Activated CD8-positive, alpha-beta T cell treated with anti-CD3 and anti-CD28 coated beads, Interleukin-2, amount 10 ng/mL, durations not matched to agents 7 days and 5 days (primary cell): ENCODE data around the gene ZNF586. TPM values are rescaled to one million over a fixed set of nuclear protein-coding genes. Genes with fewer than 3 reads are reported as not detected.
"Not testable (repeated sequence)": the region's sequence is repeated elsewhere in the genome, so short reads cannot be mapped to it uniquely, and the experiment has no call there.

ENCODE experiments used
- ATAC-seq: fragments of 150-1000 bp; cut with Tn5 transposase; one replicate; pipeline ENCODE4 v1.10.0; 2021; ENCODE audit warnings: moderate library complexity
- CTCF ChIA-PET: fragments of 350-600 bp; sonication (Branson Sonifier 250); formaldehyde crosslinking; loops from one replicate; lab custom pipeline; 2021; ENCODE audit warnings: antibody characterized with exemption; lab: Charles Lee
- POLR2A ChIA-PET: fragments of 350-600 bp; sonication (Branson Sonifier 250); formaldehyde crosslinking; loops from one replicate; lab custom pipeline; 2021; ENCODE audit warnings: antibody characterized with exemption; lab: Charles Lee
- DNase-seq: peaks from one replicate; pipeline ENCODE4 v3.0.0-alpha.2; 2020
- H3K27ac Mint-ChIP-seq: one replicate; pipeline ENCODE4 v1.8.0; 2021; ENCODE audit warnings: mild to moderate bottlenecking, mixed read lengths
- H3K27me3 Mint-ChIP-seq: one replicate; pipeline ENCODE4 v1.8.0; 2021; ENCODE audit warnings: low read depth, mixed read lengths
- H3K36me3 Mint-ChIP-seq: one replicate; pipeline ENCODE4 v1.8.0; 2021; ENCODE audit warnings: low read depth, mixed read lengths
- H3K4me1 Mint-ChIP-seq: one replicate; pipeline ENCODE4 v1.8.0; 2021; ENCODE audit warnings: low read depth, mixed read lengths
- H3K4me3 Mint-ChIP-seq: one replicate; pipeline ENCODE4 v1.8.0; 2021; ENCODE audit warnings: mild to moderate bottlenecking, mixed read lengths
- H3K9me3 Mint-ChIP-seq: one replicate; pipeline ENCODE4 v1.8.0; 2022; ENCODE audit warnings: mixed read lengths; ENCODE audit not compliant: insufficient read depth
- total RNA-seq, 2 experiments: library from RNA; stranded (reverse); gene quantifications; one replicate each; pipeline ENCODE4 v1.2.3, GENCODE V29; 2021

ZNF586 gene
- total RNA-seq, 2 experiments from 2014 or later, result 21.3 to 25.3 TPM

- DNase-seq (no peak), ATAC-seq (no peak)
- ChIA-PET POLR2A (no interaction called here), CTCF (interaction anchor here (0.6 kb wide), 1 partner anchor 121 kb away, joined by 3 read pairs; the partner anchor contains the start of gene ZNF551)
- Mint-ChIP-seq H3K4me1 (peaks cover 37% of the 10 kb centered on the region), H3K9me3 (no peaks in the 10 kb centered on the region), H3K36me3 (peaks cover 49% of the 10 kb centered on the region), H3K4me3 (no peak overlapping the region), H3K27ac (peak overlapping the region; percentile 21), H3K27me3 (no peaks in the 10 kb centered on the region)
Observed at GRCh38 chr19:57802269-57802668, 32.8 kb downstream of the ZNF586 start.

- no peak for ATAC-seq
- ChIA-PET CTCF (no interaction called here), POLR2A (interaction anchor here (1.0 kb wide), 1 partner anchor 16 kb away, joined by 3 read pairs; no protein-coding TSS in a partner anchor)
- Mint-ChIP-seq H3K4me3 (peak overlapping the region; percentile 71), H3K27ac (peak overlapping the region; percentile 77), H3K36me3 (peaks cover 56% of the 10 kb centered on the region), H3K27me3 (no peaks in the 10 kb centered on the region), H3K4me1 (peaks cover 34% of the 10 kb centered on the region), H3K9me3 (no peaks in the 10 kb centered on the region)
- DNase-seq, result no peak
Observed at GRCh38 chr19:57803265-57803593, 33.8 kb downstream of the ZNF586 start.

GRCh38 chr19:57803594-57804325 is 34.3 kb downstream of the ZNF586 start:
- ATAC-seq (peak; percentile 51), DNase-seq (peak; percentile 35)
- peak overlapping the region; percentile 77 for H3K27ac Mint-ChIP-seq

GRCh38 chr19:57807541-57807940 is 38.1 kb downstream of the ZNF586 start:
- H3K27ac Mint-ChIP-seq, result peak overlapping the region; percentile 4

More at GRCh38 chr19:57803594-57804325, 34.3 kb downstream of the ZNF586 start:
- ChIA-PET CTCF (no interaction called here), POLR2A (interaction anchor here (0.6 to 1.0 kb wide), 3 partner anchors 15 to 72 kb away, joined by 3 read pairs; no protein-coding TSS in a partner anchor)
- peaks cover 61% of the 10 kb centered on the region for H3K36me3 Mint-ChIP-seq
- peak overlapping the region; percentile 71 for H3K4me3 Mint-ChIP-seq
- H3K4me1 Mint-ChIP-seq, result peaks cover 29% of the 10 kb centered on the region
- no peaks in the 10 kb centered on the region for H3K9me3 Mint-ChIP-seq
- H3K27me3 Mint-ChIP-seq, result no peaks in the 10 kb centered on the region

GRCh38 chr19:57810410-57811295 is 41.2 kb downstream of the ZNF586 start:
- peaks cover 61% of the 10 kb centered on the region for H3K36me3 Mint-ChIP-seq
- POLR2A ChIA-PET, DNase-seq, CTCF ChIA-PET, H3K27me3 Mint-ChIP-seq, H3K9me3 Mint-ChIP-seq, ATAC-seq, H3K27ac Mint-ChIP-seq, H3K4me3 Mint-ChIP-seq: not testable (repeated sequence)
- peaks cover 39% of the 10 kb centered on the region for H3K4me1 Mint-ChIP-seq

More at GRCh38 chr19:57807541-57807940, 38.1 kb downstream of the ZNF586 start:
- Mint-ChIP-seq H3K27me3 (no peaks in the 10 kb centered on the region), H3K4me1 (peaks cover 28% of the 10 kb centered on the region), H3K4me3 (no peak overlapping the region), H3K9me3 (no peaks in the 10 kb centered on the region), H3K36me3 (peaks cover 72% of the 10 kb centered on the region)
- ATAC-seq (no peak), DNase-seq (no peak)
- CTCF ChIA-PET, result no interaction called here
- POLR2A ChIA-PET, result interaction anchor here (1.1 kb wide), 1 partner anchor 208 kb away, joined by 4 read pairs; the partner anchor contains the start of gene ZNF530

- Mint-ChIP-seq H3K27ac (peak overlapping the region; percentile 77), H3K27me3 (no peaks in the 10 kb centered on the region), H3K36me3 (peaks cover 50% of the 10 kb centered on the region), H3K4me3 (no peak overlapping the region), H3K4me1 (peaks cover 46% of the 10 kb centered on the region), H3K9me3 (no peaks in the 10 kb centered on the region)
- ChIA-PET CTCF (no interaction called here), POLR2A (no interaction called here)
- DNase-seq (no peak), ATAC-seq (no peak)
Observed at GRCh38 chr19:57812226-57812625, 42.8 kb downstream of the ZNF586 start.

- H3K27me3 Mint-ChIP-seq, ATAC-seq: not testable (repeated sequence)
- H3K27ac Mint-ChIP-seq, result peak overlapping the region; percentile 74
Observed at GRCh38 chr19:57812975-57813820, 43.7 kb downstream of the ZNF586 start.

GRCh38 chr19:57813919-57814504 is 44.5 kb downstream of the ZNF586 start:
- POLR2A ChIA-PET, result interaction anchor here (1.2 kb wide), 1 partner anchor 66 kb away, joined by 4 read pairs; no protein-coding TSS in a partner anchor
- CTCF ChIA-PET, result no interaction called here
- DNase-seq (no peak), ATAC-seq (no peak)
- H3K4me1 Mint-ChIP-seq, result peaks cover 54% of the 10 kb centered on the region
- H3K27ac Mint-ChIP-seq, result peak overlapping the region; percentile 90
- no peaks in the 10 kb centered on the region for H3K27me3 Mint-ChIP-seq
- peak overlapping the region; percentile 94 for H3K4me3 Mint-ChIP-seq
- no peaks in the 10 kb centered on the region for H3K9me3 Mint-ChIP-seq
- peaks cover 36% of the 10 kb centered on the region for H3K36me3 Mint-ChIP-seq

More at GRCh38 chr19:57812975-57813820, 43.7 kb downstream of the ZNF586 start:
- CTCF ChIA-PET, H3K9me3 Mint-ChIP-seq, DNase-seq, POLR2A ChIA-PET: not testable (repeated sequence)
- peak overlapping the region; percentile 94 for H3K4me3 Mint-ChIP-seq
- peaks cover 42% of the 10 kb centered on the region for H3K36me3 Mint-ChIP-seq
- H3K4me1 Mint-ChIP-seq, result peaks cover 46% of the 10 kb centered on the region

GRCh38 chr19:57814505-57815246 is 45.2 kb downstream of the ZNF586 start, which contains the start of gene ZNF552:
ZNF552 (minus strand) TSS chr19:57814913; CDS start chr19:57814743, 170 bp downstream.
- ChIA-PET POLR2A (interaction anchor here (0.6 to 1.2 kb wide), 5 partner anchors 67 to 464 kb away, joined by 3 to 4 read pairs (median 3); partner anchors contain the start of genes ZNF776, ZNF8 and ZNF814), CTCF (no interaction called here)
- Mint-ChIP-seq H3K36me3 (peaks cover 32% of the 10 kb centered on the region), H3K27ac (peak within 1 kb of the TSS; percentile 90), H3K4me3 (peak within 1 kb of the TSS; percentile 94), H3K9me3 (no peaks in the 10 kb centered on the region), H3K4me1 (peaks cover 55% of the 10 kb centered on the region), H3K27me3 (no peaks in the 10 kb centered on the region)
- peak; percentile 85 for DNase-seq
- ATAC-seq, result peak; percentile 86
